GM12872 (cell line): Measurements from ENCODE around the gene QRFP.

Experiments used
- CTCF ChIP-seq: IDR thresholded peaks from 3 replicates; pipeline ENCODE4 v1.5.1; 2011; ENCODE audit warnings: low read depth, mild to moderate bottlenecking, low read length, moderate library complexity; ENCODE audit not compliant: insufficient read depth

QRFP gene

GRCh38 chr9:130936285-130937117 is 39.9 kb upstream of the QRFP start:
- TF ChIP-seq CTCF = no peak

GRCh38 chr9:130935648-130936271 is 39.1 kb upstream of the QRFP start:
- no peak for TF ChIP-seq CTCF

- TF ChIP-seq CTCF = no peak
These were observed 38.4 kb upstream of the QRFP start for GRCh38 chr9:130934702-130935647.

- no peak for TF ChIP-seq CTCF
These were observed 37.6 kb upstream of the QRFP start for GRCh38 chr9:130934246-130934645.

- no peak for TF ChIP-seq CTCF
These were observed 36.8 kb upstream of the QRFP start for GRCh38 chr9:130933114-130934046.

GRCh38 chr9:130932255-130933079 is 35.9 kb upstream of the QRFP start:
- TF ChIP-seq CTCF = 0 out of 3 replicates have a peak, but pooled peaks have one; percentile 6
